HG03520 (cell line): ENCODE measurements around the gene TRIM61.
"Not testable (repeated sequence)": the region's sequence is repeated elsewhere in the genome, so short reads cannot be mapped to it uniquely, and the experiment has no call there.

Source experiments
- ATAC-seq: cut with Tn5 transposase; IDR thresholded peaks from one replicate; pipeline ENCODE4 v1.9.1; 2021; ENCODE audit warnings: mild to moderate bottlenecking, moderate library complexity; ENCODE audit not compliant: unreplicated experiment

The TRIM61 gene

GRCh38 chr4:164977243-164978164 is at the start of gene TRIM61:
TSS of gene TRIM61 (minus strand) at chr4:164977657. CDS start at chr4:164970002, 7,655 bp downstream.
- peak; percentile 93 for ATAC-seq

GRCh38 chr4:165025782-165026181 is 48.3 kb upstream of the TRIM61 start:
- not testable (repeated sequence) for ATAC-seq

GRCh38 chr4:165019995-165020394 is 42.5 kb upstream of the TRIM61 start:
- not testable (repeated sequence) for ATAC-seq

- ATAC-seq: no peak
Measured at GRCh38 chr4:165016971-165017370, 39.5 kb upstream of the TRIM61 start.

- no peak for ATAC-seq
Measured at GRCh38 chr4:165013691-165014090, 36.2 kb upstream of the TRIM61 start.

GRCh38 chr4:165011403-165011802 is 33.9 kb upstream of the TRIM61 start:
- no peak for ATAC-seq

GRCh38 chr4:165010991-165011390 is 33.5 kb upstream of the TRIM61 start:
- ATAC-seq: no peak

GRCh38 chr4:165010487-165010886 is 33.0 kb upstream of the TRIM61 start:
- no peak for ATAC-seq

GRCh38 chr4:165009493-165010227 is 32.2 kb upstream of the TRIM61 start:
- peak; percentile 54 for ATAC-seq

GRCh38 chr4:165006886-165007285 is 29.4 kb upstream of the TRIM61 start:
- ATAC-seq: no peak

GRCh38 chr4:165006456-165006855 is 29.0 kb upstream of the TRIM61 start:
- ATAC-seq: no peak

GRCh38 chr4:165005352-165005925 is 28.0 kb upstream of the TRIM61 start:
- no peak for ATAC-seq

- ATAC-seq: not testable (repeated sequence)
Measured at GRCh38 chr4:165001957-165002356, 24.5 kb upstream of the TRIM61 start.

GRCh38 chr4:164998526-164999080 is 21.1 kb upstream of the TRIM61 start:
- not testable (repeated sequence) for ATAC-seq

GRCh38 chr4:164997941-164998340 is 20.5 kb upstream of the TRIM61 start:
- no peak for ATAC-seq

- ATAC-seq: no peak
Measured at GRCh38 chr4:164997324-164997723, 19.9 kb upstream of the TRIM61 start.

GRCh38 chr4:164996123-164996522 is 18.7 kb upstream of the TRIM61 start:
- not testable (repeated sequence) for ATAC-seq

- ATAC-seq: not testable (repeated sequence)
Measured at GRCh38 chr4:164990786-164991185, 13.3 kb upstream of the TRIM61 start.

GRCh38 chr4:164989471-164989870 is 12.0 kb upstream of the TRIM61 start:
- no peak for ATAC-seq

GRCh38 chr4:164971929-164972328 is 5.5 kb downstream of the TRIM61 start:
- not testable (repeated sequence) for ATAC-seq

- ATAC-seq: no peak
Measured at GRCh38 chr4:164959896-164960295, 17.6 kb downstream of the TRIM61 start.
